ENCODE data around the gene VSIR. TPM values are rescaled to one million over a fixed set of nuclear protein-coding genes. Genes with fewer than 3 reads are reported as not detected.

The VSIR gene
- total and polyA plus RNA-seq, 7 donors: 12.0 to 73.1 (median 40.2) TPM

DNA sequence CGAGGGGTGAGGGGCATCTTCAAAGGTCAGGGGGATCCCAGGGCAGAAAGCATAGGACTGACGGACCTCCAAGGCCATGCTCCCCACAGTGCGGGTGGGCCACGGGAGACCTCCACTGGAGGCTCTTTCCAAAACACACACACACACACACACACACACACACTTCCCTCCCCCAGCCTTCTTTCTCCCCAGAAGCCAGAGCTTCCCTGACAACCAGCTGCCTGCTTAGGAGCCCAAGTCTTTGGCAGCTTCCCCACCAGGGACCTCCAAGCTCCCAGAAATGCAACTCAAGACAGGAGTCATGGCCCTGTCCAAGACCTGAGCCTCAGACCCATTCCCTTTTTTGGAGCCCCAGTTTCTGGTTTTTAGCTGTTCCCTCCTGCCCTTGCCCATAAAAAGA is 53.0 kb downstream of the VSIR start:
- intact Hi-C loops (cut with DNase I): no loop called here
- Histone ChIP-seq H3K9me3 (no peaks in the 10 kb centered on the region), H3K27me3 (no peaks in the 10 kb centered on the region), H3K4me1 (peaks cover 0 to 24% (median 14%) of the 10 kb centered on the region in 4 donors), H3K27ac (no peak overlapping the region), H3K36me3 (no peaks in the 10 kb centered on the region), H3K4me3 (no peak overlapping the region)
- no peak for DNase-seq
- 88 to 89% methylated on average over 4 of the region's 4 CpGs for WGBS, 2 donors
- no peak for TF ChIP-seq EP300 (IDR thresholded peaks at IDR 0.05)
- no peak for TF ChIP-seq CTCF (IDR thresholded peaks at IDR 0.05)
- no peak for TF ChIP-seq POLR2AphosphoS5 (IDR thresholded peaks at IDR 0.05)
- no peak for TF ChIP-seq POLR2A (IDR thresholded peaks at IDR 0.05)

- H3K9me3 ChIP-seq: no peaks in the 10 kb centered on the region
- H3K4me1 ChIP-seq: peaks cover 0 to 30% (median 21%) of the 10 kb centered on the region in 4 donors
- no peaks in the 10 kb centered on the region for H3K27me3 ChIP-seq
- no peak for DNase-seq
- intact Hi-C loops (cut with DNase I): no loop called here
- no peak for TF ChIP-seq POLR2AphosphoS5 (IDR thresholded peaks at IDR 0.05)
- no peak for TF ChIP-seq CTCF (IDR thresholded peaks at IDR 0.05)
- TF ChIP-seq POLR2A (IDR thresholded peaks at IDR 0.05): no peak
- no peak for TF ChIP-seq EP300 (IDR thresholded peaks at IDR 0.05)
- H3K36me3 ChIP-seq: no peaks in the 10 kb centered on the region
- no peak within 1 kb of the TSS for H3K4me3 ChIP-seq
- peak within 1 kb of the TSS; percentile 30 to 55 (median 46) for H3K27ac ChIP-seq
- WGBS, 2 donors: 94% methylated on average over 14 of the region's 14 CpGs
Observed at GRCh38 chr10:71719464-71720201, 53.7 kb downstream of the VSIR start, which contains the start of gene C10orf105. Gene C10orf105, minus strand, starts transcription at chr10:71719778. Its CDS starts 3,441 bp downstream, at chr10:71716337.

- H3K4me1 ChIP-seq: peaks cover 0 to 36% (median 26%) of the 10 kb centered on the region in 4 donors
- H3K9me3 ChIP-seq: no peaks in the 10 kb centered on the region
- TF ChIP-seq POLR2A (IDR thresholded peaks at IDR 0.05): no peak
- no peak for TF ChIP-seq CTCF (IDR thresholded peaks at IDR 0.05)
- peak in 1 of 4 donors; percentile 12 for TF ChIP-seq POLR2AphosphoS5 (IDR thresholded peaks at IDR 0.05)
- peak overlapping the region in 1 of 4 donors; percentile 55 for H3K27ac ChIP-seq
- intact Hi-C loops (cut with DNase I): no loop called here
- 75 to 85% methylated on average over 7 of the region's 7 CpGs for WGBS, 2 donors
- no peaks in the 10 kb centered on the region for H3K27me3 ChIP-seq
- H3K36me3 ChIP-seq: no peaks in the 10 kb centered on the region
- no peak for DNase-seq
- H3K4me3 ChIP-seq: no peak overlapping the region
Observed at GRCh38 chr10:71719042-71719441, 54.3 kb downstream of the VSIR start.

GRCh38 chr10:71718165-71718698 is 55.1 kb downstream of the VSIR start:
- H3K27ac ChIP-seq: peak overlapping the region; percentile 30 to 55 (median 46)
- no peak for DNase-seq
- intact Hi-C loops (cut with DNase I): no loop called here
- no peaks in the 10 kb centered on the region for H3K9me3 ChIP-seq
- peaks cover 0 to 44% (median 35%) of the 10 kb centered on the region in 4 donors for H3K4me1 ChIP-seq
- no peaks in the 10 kb centered on the region for H3K36me3 ChIP-seq
- WGBS, 2 donors: 87 to 88% methylated on average over 10 of the region's 10 CpGs
- no peaks in the 10 kb centered on the region for H3K27me3 ChIP-seq
- no peak for TF ChIP-seq EP300 (IDR thresholded peaks at IDR 0.05)
- TF ChIP-seq POLR2AphosphoS5 (IDR thresholded peaks at IDR 0.05): no peak
- no peak for TF ChIP-seq POLR2A (IDR thresholded peaks at IDR 0.05)
- TF ChIP-seq CTCF (IDR thresholded peaks at IDR 0.05): no peak
- H3K4me3 ChIP-seq: no peak overlapping the region
